Kidney epithelial cell (primary cell): ENCODE measurements around the gene FSTL4. TPM values are rescaled to one million over a fixed set of nuclear protein-coding genes. Genes with fewer than 3 reads are reported as not detected.

Source experiments
- DNase-seq: peaks from one replicate; pipeline ENCODE4 v3.0.0-alpha.2; 2010; ENCODE audit warnings: low read depth
- H3K27me3 ChIP-seq: 2 replicates; pipeline ENCODE4 v1.6.0; 2011; ENCODE audit warnings: low read length; ENCODE audit not compliant: control insufficient read depth, insufficient read depth
- H3K36me3 ChIP-seq: 2 replicates; pipeline ENCODE4 v1.5.1; 2011; ENCODE audit warnings: low read length; ENCODE audit not compliant: control insufficient read depth, insufficient read depth
- H3K4me3 ChIP-seq: 2 replicates; pipeline ENCODE4 v1.5.1; 2011; ENCODE audit warnings: low read depth, mild to moderate bottlenecking, control low read depth, low read length
- total RNA-seq: library from RNA; depleted of rRNA; stranded (reverse); fragments of >200 nt; gene quantifications from 2 replicates; pipeline ENCODE4 v1.2.3, GENCODE V29; 2015
- TF ChIP-seq, protein P1 (sequence below): IDR thresholded peaks from 2 replicates; pipeline ENCODE4 v1.5.1; 2011; ENCODE audit warnings: mild to moderate bottlenecking, moderate library complexity, low read length, control low read depth, inconsistent platforms; ENCODE audit not compliant: insufficient read depth, poor library complexity, severe bottlenecking

Gene FSTL4
- total RNA-seq, 1 donor from 2014 or later = not detected

DNA sequence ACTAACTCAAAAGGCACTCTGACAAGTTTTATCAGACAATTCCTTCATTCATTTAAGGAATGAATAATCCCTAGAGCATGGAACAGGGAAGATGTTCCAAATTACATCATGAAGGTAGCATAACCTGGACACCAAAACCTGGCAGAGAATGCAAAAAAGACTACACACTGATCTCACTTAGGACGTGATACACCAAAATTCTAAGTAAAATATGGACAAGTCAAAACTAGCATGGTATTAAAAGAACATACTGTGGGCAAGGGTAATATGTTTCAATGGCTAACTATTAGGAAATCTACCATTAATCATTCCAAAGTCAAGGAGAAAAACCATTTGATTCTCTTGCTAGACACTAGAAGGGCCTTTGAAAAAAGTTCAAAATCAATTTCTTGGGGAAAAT, 384.0 kb downstream of the FSTL4 start:
- DNase-seq = no peak
- no peaks in the 10 kb centered on the region for H3K36me3 ChIP-seq
- no peaks in the 10 kb centered on the region for H3K27me3 ChIP-seq
- TF ChIP-seq, protein P1, sequence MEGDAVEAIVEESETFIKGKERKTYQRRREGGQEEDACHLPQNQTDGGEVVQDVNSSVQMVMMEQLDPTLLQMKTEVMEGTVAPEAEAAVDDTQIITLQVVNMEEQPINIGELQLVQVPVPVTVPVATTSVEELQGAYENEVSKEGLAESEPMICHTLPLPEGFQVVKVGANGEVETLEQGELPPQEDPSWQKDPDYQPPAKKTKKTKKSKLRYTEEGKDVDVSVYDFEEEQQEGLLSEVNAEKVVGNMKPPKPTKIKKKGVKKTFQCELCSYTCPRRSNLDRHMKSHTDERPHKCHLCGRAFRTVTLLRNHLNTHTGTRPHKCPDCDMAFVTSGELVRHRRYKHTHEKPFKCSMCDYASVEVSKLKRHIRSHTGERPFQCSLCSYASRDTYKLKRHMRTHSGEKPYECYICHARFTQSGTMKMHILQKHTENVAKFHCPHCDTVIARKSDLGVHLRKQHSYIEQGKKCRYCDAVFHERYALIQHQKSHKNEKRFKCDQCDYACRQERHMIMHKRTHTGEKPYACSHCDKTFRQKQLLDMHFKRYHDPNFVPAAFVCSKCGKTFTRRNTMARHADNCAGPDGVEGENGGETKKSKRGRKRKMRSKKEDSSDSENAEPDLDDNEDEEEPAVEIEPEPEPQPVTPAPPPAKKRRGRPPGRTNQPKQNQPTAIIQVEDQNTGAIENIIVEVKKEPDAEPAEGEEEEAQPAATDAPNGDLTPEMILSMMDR = no peak
- H3K4me3 ChIP-seq = no peak overlapping the region

DNA sequence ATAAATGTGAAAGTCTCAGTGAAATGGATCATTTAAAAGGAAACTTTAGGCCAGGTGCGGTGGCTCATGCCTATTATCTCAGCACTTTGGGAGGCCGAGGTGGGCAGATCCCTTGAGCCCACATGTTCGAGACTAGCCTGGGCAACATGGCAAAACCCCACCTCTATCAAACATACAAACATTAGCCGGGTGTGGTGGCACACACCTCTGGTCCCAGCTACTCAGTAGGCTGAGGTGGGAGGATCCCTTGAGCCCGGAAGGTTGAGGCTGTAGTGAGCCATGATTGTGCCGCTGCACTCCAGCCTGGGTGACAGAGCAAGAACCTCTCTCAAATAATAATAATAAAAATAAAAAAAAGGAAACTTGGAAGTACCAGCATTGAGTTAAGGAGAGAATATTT, 384.4 kb downstream of the FSTL4 start:
- Histone ChIP-seq H3K4me3 (no peak overlapping the region), H3K27me3 (no peaks in the 10 kb centered on the region), H3K36me3 (no peaks in the 10 kb centered on the region)
- no peak for DNase-seq
- TF ChIP-seq, protein P1 = no peak

DNA sequence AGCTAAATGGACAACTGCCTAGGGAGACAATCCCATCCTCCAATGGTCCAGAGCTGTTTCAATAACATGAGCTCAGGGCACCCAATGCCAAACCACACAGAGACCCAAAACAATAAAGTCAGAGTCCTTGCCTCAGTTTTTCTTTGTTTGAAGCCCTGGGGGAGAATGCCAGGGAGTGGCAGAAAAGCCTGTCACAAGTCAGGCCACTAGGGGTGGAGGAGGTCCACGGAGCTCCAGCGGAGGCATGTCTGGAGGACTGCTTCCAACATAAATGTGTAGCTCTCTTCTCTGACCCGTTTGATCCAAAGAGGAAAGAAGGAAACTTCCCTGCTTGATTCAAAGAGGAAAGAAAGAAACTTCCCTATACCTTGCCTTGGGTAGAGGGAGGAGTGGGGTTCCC, 385.3 kb downstream of the FSTL4 start:
- TF ChIP-seq, protein P1 = no peak
- Histone ChIP-seq H3K4me3 (no peak overlapping the region), H3K36me3 (no peaks in the 10 kb centered on the region), H3K27me3 (no peaks in the 10 kb centered on the region)
- no peak for DNase-seq

DNA sequence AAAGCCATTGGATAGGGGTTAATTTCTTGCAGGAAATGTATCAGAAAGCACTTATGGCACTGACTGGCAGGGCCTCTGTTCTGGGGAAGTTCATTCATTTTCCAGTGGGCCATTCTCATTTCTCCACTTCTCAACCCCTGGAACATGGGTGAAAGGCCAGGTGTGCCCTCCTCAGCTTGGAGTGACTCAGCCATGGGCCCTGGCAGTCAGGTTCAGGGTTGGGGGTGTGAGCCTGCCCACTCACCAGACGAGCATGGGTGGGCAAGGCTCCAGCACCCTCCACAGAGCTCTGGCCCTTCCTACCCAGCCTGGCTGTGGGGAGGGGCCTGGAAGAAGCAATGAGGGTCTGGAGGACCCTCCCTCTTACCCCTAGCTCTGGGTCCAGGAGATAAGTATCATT, 386.2 kb downstream of the FSTL4 start:
- Histone ChIP-seq H3K27me3 (no peaks in the 10 kb centered on the region), H3K4me3 (no peak overlapping the region), H3K36me3 (no peaks in the 10 kb centered on the region)
- TF ChIP-seq, protein P1 = no peak
- DNase-seq = no peak

DNA sequence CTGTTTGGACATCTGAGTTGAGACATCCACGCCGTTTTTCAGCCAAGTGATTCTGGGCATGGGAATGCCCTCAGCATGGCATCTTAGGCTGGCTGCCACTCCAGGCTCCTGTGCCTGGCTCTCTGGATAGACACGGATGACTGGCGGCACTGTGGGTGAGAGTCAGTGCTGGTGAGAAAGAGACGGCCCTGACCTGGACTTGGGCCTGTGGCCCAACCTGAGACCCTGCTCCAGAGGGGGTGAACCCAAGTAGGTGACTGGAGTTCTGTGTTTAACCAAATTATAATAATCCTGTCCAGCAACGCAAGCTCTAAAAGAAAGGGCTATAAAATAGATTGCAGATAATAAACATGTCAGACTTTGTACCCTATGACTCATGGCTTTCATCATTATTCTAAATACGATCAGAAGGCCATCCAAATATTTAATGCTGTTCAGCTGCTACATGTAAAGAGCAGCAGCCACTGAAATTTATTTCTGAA, 386.6 kb downstream of the FSTL4 start:
- TF ChIP-seq, protein P1 = no peak
- Histone ChIP-seq H3K4me3 (no peak overlapping the region), H3K27me3 (no peaks in the 10 kb centered on the region), H3K36me3 (no peaks in the 10 kb centered on the region)
- DNase-seq = no peak

DNA sequence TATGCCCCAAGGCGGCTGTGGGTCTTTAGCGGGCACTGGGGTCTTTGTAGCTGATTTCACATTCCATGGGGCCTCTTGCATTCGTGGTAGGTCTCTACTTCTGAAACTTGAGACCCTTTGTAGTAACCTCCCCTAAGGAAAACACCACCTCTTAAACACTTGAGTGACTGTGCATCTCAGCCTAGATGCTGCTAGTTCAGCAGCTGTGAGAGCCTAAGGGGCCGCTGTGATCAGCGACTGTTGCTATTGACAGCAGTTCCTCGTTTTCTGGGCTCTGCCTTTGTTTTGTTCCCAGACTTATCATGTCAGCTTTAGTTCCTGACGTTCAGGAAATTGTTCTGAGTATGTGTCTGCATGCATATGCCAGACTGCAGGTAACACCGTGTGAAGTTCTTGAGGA, 389.4 kb downstream of the FSTL4 start:
- TF ChIP-seq, protein P1 = no peak
- Histone ChIP-seq H3K4me3 (no peak overlapping the region), H3K27me3 (peaks cover 2% of the 10 kb centered on the region), H3K36me3 (no peaks in the 10 kb centered on the region)
- DNase-seq = no peak
